Stimulated activated memory B cell treated with anti-CD40 and anti-IgM and Interleukin-4, amounts not matched to agents 10 μg/mL and 1 μg/mL and 100 μg/mL, for 72 hours (primary cell): Measurements from ENCODE around the gene TLE3.

Experiments used
- ATAC-seq: fragments of 150-1000 bp; cut with Tn5 transposase; 2 replicates; pipeline ENCODE4 v1.10.0; 2021
- H3K27ac Mint-ChIP-seq: one replicate; pipeline ENCODE4 v1.8.0; 2022; ENCODE audit warnings: mild to moderate bottlenecking, mixed read lengths
- H3K27me3 Mint-ChIP-seq: one replicate; pipeline ENCODE4 v1.8.0; 2022; ENCODE audit warnings: mixed read lengths
- H3K36me3 Mint-ChIP-seq: one replicate; pipeline ENCODE4 v1.8.0; 2022; ENCODE audit warnings: mixed read lengths
- H3K4me1 Mint-ChIP-seq: one replicate; pipeline ENCODE4 v1.8.0; 2022; ENCODE audit warnings: mixed read lengths
- H3K4me3 Mint-ChIP-seq: one replicate; pipeline ENCODE4 v1.8.0; 2022; ENCODE audit warnings: mild to moderate bottlenecking, moderate library complexity, mixed read lengths
- H3K9me3 Mint-ChIP-seq: one replicate; pipeline ENCODE4 v1.8.0; 2022; ENCODE audit warnings: mixed read lengths

TLE3 gene

GRCh38 chr15:70059476-70060213, 38.1 kb downstream of the TLE3 start:
- Mint-ChIP-seq H3K9me3 (no peaks in the 10 kb centered on the region), H3K27ac (peak overlapping the region; percentile 46), H3K4me1 (peaks cover 24% of the 10 kb centered on the region), H3K27me3 (no peaks in the 10 kb centered on the region), H3K36me3 (peaks cover 80% of the 10 kb centered on the region), H3K4me3 (no peak overlapping the region)
- no peak for ATAC-seq

- ATAC-seq: no peak
- H3K36me3 Mint-ChIP-seq: peaks cover 88% of the 10 kb centered on the region
- H3K27me3 Mint-ChIP-seq: no peaks in the 10 kb centered on the region
- peaks cover 30% of the 10 kb centered on the region for H3K4me1 Mint-ChIP-seq
- no peaks in the 10 kb centered on the region for H3K9me3 Mint-ChIP-seq
- H3K27ac Mint-ChIP-seq: peak overlapping the region; percentile 46
- H3K4me3 Mint-ChIP-seq: no peak overlapping the region
Measured at GRCh38 chr15:70058642-70059360, 38.9 kb downstream of the TLE3 start.

DNA sequence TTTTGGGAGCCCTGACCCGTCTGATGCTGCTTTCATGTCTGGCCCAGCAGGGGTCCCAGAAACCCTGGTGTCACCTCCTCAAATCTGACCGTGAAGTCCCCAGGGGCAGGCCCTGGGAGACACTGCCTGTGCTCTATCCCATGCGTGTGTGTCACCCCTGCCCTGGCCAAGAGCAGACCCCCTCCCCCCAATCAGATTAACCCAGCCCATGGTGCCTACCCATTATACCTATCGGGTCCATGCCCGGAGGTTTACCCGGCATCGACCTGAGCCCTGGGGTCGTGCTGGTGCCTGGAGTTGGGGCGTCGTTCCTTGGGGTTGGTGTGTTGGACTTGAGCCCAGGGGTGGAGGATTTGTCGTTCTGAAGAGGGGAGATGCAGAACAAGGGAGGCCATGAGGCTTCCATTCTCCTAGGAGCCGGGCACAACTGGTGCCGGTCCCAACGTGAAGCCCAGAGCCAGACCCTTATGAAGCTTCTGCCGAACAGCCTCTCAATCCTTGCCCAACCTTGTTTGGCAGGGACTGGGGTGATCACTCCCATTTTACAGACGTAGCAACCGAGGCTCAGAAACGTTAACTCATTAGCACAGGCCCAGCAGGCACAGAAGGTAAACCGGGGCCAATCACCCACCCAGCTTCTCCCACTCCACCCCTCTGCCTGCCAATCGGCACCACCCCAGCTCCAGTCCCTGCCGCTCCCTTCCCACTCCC, 39.6 kb downstream of the TLE3 start:
- peaks cover 92% of the 10 kb centered on the region for H3K36me3 Mint-ChIP-seq
- H3K27ac Mint-ChIP-seq: no peak overlapping the region
- H3K9me3 Mint-ChIP-seq: no peaks in the 10 kb centered on the region
- no peak overlapping the region for H3K4me3 Mint-ChIP-seq
- peaks cover 37% of the 10 kb centered on the region for H3K4me1 Mint-ChIP-seq
- H3K27me3 Mint-ChIP-seq: no peaks in the 10 kb centered on the region
- ATAC-seq: no peak

DNA sequence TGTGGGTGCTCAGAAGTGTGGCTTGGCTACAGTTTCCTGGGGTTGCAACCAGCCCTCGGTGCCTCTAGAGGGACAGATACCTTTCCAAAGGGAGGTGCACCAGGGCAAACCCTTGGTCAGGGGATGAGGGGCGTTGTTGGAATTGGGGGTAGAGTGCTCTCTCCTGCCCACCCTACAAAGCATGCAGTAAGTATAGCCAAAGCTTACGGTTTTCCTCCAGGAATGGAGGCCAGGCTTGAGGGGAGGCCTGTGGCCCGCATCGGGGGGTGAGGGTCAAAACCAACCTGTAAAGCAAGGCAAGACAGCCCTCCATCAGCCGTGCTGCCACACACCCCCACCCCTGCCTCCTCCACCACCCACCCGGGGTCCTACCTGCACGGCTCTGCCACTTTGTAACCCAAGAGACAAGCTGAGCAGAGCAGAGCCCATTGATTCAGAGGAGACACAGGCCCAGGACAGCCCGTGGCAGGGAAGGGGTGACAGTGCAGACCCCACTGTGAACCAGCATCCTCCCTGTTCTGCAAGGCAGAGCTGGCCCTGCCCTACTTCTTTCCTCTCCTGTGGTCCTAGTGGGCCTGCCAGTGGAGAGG, 41.5 kb downstream of the TLE3 start:
- no peak for ATAC-seq
- no peak overlapping the region for H3K4me3 Mint-ChIP-seq
- H3K4me1 Mint-ChIP-seq: peaks cover 30% of the 10 kb centered on the region
- H3K9me3 Mint-ChIP-seq: no peaks in the 10 kb centered on the region
- H3K27me3 Mint-ChIP-seq: no peaks in the 10 kb centered on the region
- peaks cover 88% of the 10 kb centered on the region for H3K36me3 Mint-ChIP-seq
- H3K27ac Mint-ChIP-seq: peak overlapping the region; percentile 59

DNA sequence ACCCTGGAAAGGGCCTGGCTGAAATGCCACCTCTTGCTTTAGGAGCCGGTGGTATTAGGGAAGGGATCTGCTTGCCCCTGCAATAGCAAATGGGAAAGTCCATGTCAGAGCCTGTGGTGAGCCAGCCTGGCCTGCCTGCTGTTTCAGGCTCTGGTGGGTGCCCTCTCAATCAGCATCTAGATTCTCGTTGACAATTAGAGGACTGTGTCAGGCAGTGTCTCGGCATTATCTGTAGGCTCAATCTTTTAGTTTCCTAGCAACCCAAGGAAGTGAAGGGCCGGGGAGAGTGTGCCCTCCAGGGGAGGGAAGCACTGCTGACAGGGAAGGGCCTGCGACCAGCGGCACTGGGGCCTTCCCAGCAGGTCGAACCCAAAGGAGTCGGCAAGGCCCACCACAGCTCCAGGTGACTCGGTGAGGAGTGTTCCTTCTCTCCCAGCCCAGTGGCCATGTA, 42.1 kb downstream of the TLE3 start:
- H3K4me3 Mint-ChIP-seq: no peak overlapping the region
- H3K36me3 Mint-ChIP-seq: peaks cover 88% of the 10 kb centered on the region
- H3K4me1 Mint-ChIP-seq: peaks cover 27% of the 10 kb centered on the region
- no peaks in the 10 kb centered on the region for H3K9me3 Mint-ChIP-seq
- H3K27ac Mint-ChIP-seq: peak overlapping the region; percentile 53
- no peak for ATAC-seq
- H3K27me3 Mint-ChIP-seq: no peaks in the 10 kb centered on the region

- H3K36me3 Mint-ChIP-seq: peaks cover 88% of the 10 kb centered on the region
- peak overlapping the region; percentile 53 for H3K27ac Mint-ChIP-seq
- H3K4me1 Mint-ChIP-seq: peaks cover 27% of the 10 kb centered on the region
- no peaks in the 10 kb centered on the region for H3K9me3 Mint-ChIP-seq
- ATAC-seq: no peak
- no peaks in the 10 kb centered on the region for H3K27me3 Mint-ChIP-seq
- H3K4me3 Mint-ChIP-seq: no peak overlapping the region
Measured at GRCh38 chr15:70054884-70055387, 42.8 kb downstream of the TLE3 start.

DNA sequence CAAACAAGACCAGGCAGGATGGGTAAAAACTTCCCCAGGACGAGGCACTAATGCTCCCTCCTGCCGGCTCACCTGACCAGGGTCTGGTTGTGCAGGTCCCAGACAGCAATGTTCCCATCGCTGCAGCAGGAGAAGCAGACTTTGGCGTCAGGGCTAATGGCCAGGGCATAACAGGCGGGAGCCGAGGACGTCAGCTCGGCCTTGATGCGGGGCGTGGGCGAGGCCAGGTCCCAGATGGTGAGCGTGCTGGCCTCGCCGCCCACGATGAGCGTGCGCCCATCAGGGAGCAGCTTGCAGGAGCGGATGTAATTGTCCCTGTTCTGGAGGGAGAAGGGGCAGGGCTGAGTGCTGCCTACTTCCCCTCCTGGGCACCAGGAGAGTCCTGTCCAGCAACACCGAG, 43.4 kb downstream of the TLE3 start:
- H3K4me1 Mint-ChIP-seq: peaks cover 21% of the 10 kb centered on the region
- H3K27ac Mint-ChIP-seq: peak overlapping the region; percentile 53
- ATAC-seq: no peak
- no peaks in the 10 kb centered on the region for H3K9me3 Mint-ChIP-seq
- H3K27me3 Mint-ChIP-seq: no peaks in the 10 kb centered on the region
- no peak overlapping the region for H3K4me3 Mint-ChIP-seq
- H3K36me3 Mint-ChIP-seq: peaks cover 88% of the 10 kb centered on the region

GRCh38 chr15:70053716-70054229, 43.9 kb downstream of the TLE3 start:
- H3K4me1 Mint-ChIP-seq: peaks cover 18% of the 10 kb centered on the region
- peak overlapping the region; percentile 40 for H3K27ac Mint-ChIP-seq
- H3K4me3 Mint-ChIP-seq: no peak overlapping the region
- ATAC-seq: no peak
- peaks cover 88% of the 10 kb centered on the region for H3K36me3 Mint-ChIP-seq
- no peaks in the 10 kb centered on the region for H3K9me3 Mint-ChIP-seq
- H3K27me3 Mint-ChIP-seq: no peaks in the 10 kb centered on the region

DNA sequence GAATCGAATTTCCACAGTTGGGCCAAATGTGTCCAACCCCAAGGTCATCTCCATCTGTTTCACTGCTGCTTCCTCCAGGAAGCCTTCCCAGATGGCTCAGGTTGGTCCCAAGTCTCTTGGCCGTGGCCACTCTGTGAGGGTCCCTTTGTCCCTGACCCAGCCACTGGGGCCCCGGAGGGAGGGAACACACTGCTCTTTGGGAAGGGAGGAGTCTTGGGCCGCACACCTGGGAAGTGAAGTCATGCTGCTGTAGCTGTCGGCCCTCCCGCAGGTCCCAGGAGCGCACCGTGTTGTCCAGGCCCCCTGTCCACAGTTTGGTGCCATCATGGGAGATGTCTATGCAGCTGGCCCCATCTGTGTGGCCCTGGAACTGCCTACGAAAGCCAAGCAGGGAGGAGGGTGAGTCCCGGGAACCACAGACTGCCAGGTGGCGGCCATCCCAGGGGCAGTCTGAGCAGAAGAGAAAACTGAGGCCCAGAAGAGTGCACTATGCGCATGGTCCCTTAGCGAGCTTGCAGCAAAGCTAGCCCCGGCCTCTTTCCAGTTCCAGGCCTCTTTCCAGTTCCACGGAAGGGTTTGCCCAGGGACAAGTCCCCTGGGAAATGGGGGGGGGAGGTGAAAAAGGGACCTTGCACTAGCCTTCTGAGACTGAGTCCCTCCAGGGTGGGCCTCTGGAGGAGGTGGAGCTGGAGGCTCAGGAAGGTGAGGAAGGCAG, 44.6 kb downstream of the TLE3 start:
- Mint-ChIP-seq H3K27ac (peak overlapping the region; percentile 40), H3K4me1 (peaks cover 18% of the 10 kb centered on the region), H3K27me3 (no peaks in the 10 kb centered on the region), H3K9me3 (no peaks in the 10 kb centered on the region), H3K4me3 (no peak overlapping the region), H3K36me3 (peaks cover 83% of the 10 kb centered on the region)
- ATAC-seq: no peak

DNA sequence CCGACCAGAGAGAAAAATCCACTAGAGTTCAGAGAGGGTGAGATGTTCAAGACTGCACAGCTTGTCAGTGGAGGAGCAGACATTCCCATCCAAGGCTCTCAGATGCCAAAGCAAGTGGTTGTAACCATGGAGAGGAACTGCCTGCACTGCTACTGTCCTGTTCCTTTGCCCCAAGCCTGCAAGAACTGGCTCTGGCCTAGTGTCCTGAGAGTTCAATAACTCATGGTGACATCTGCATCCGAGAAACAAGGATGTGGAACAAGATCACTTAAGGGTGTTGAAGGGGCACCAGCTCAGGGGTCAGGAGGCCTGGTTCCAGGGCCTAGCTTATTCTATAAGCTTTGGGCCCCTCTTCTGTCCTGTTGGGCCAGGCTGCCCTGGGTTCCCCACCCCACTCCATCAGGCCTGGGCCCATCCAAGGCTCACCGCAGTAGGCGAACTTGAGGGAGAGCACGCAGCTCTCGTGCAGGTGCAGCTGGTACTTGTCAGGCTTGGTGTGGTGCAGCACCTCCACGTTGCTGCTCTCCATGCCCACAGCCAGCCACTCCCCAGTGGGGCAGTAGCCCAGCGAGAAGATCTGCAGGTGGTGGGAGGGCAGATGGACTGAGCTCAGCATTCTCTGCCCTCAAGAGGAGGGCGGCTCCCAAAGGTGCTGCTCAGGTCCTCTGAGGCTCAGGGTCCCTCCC, 45.6 kb downstream of the TLE3 start:
- Mint-ChIP-seq H3K4me1 (peaks cover 18% of the 10 kb centered on the region), H3K36me3 (peaks cover 74% of the 10 kb centered on the region), H3K27ac (no peak overlapping the region), H3K9me3 (no peaks in the 10 kb centered on the region), H3K27me3 (no peaks in the 10 kb centered on the region), H3K4me3 (no peak overlapping the region)
- no peak for ATAC-seq

GRCh38 chr15:70050970-70051369, 46.7 kb downstream of the TLE3 start:
- H3K27ac Mint-ChIP-seq: no peak overlapping the region
- no peaks in the 10 kb centered on the region for H3K27me3 Mint-ChIP-seq
- no peak overlapping the region for H3K4me3 Mint-ChIP-seq
- no peak for ATAC-seq
- H3K9me3 Mint-ChIP-seq: no peaks in the 10 kb centered on the region
- peaks cover 68% of the 10 kb centered on the region for H3K36me3 Mint-ChIP-seq
- peaks cover 18% of the 10 kb centered on the region for H3K4me1 Mint-ChIP-seq

DNA sequence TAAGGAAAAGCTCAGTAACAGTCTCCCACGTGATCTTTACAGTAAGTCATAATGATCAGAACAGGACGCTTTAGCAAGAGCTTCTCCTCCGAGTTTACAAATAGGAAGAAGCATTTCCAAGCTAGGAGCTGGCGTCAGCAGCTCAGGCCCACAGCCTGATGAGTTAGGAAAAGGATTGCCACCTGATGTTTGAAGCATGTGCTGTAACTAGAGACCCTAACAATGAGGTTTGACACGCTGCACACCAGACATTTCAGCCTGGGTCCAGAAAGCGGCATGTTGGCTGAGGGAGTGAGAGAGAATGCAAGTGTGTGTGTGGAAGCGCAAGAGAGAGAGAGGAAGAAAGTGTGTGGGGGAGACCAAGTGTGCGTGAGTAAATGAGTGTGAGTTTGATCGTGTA, 47.3 kb downstream of the TLE3 start:
- Mint-ChIP-seq H3K9me3 (no peaks in the 10 kb centered on the region), H3K36me3 (peaks cover 64% of the 10 kb centered on the region), H3K4me1 (peaks cover 15% of the 10 kb centered on the region), H3K27ac (no peak overlapping the region), H3K27me3 (no peaks in the 10 kb centered on the region), H3K4me3 (no peak overlapping the region)
- no peak for ATAC-seq

DNA sequence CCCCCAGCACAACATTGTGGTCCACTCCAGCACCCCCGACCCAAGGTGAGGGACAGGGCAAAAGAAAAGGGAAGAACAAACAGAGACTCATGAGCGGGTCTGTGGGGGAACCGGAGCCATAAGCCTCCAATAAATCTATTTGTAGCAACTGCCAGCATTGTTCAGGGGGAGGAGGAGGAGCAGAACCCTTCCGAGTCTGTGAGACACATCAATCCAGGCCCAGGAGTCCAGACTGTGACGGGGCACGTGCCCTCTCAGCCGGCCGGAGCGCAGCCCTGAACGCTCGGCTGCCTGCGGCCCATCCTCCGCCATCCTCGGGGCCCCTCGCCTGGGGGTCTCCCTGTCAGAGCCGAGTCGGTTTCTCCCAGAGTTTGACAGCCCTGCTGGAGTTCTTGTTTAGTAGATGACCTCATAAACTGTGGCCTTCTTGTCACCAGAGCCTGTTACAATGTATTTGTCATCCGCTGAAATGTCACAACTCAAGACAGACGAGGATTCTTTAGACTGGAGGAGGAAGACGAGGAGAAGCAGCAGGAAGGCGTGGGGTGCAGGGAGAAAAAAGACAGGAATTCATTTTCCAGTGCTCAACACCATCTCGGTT, 47.9 kb downstream of the TLE3 start:
- no peaks in the 10 kb centered on the region for H3K27me3 Mint-ChIP-seq
- H3K27ac Mint-ChIP-seq: no peak overlapping the region
- peaks cover 13% of the 10 kb centered on the region for H3K4me1 Mint-ChIP-seq
- H3K36me3 Mint-ChIP-seq: peaks cover 60% of the 10 kb centered on the region
- peaks cover under 1% of the 10 kb centered on the region for H3K9me3 Mint-ChIP-seq
- ATAC-seq: no peak
- no peak overlapping the region for H3K4me3 Mint-ChIP-seq
